GM11168 (cell line): ENCODE measurements around the gene RGS7.
"Not testable (repeated sequence)": the region's sequence is repeated elsewhere in the genome, so short reads cannot be mapped to it uniquely, and the experiment has no call there.

ENCODE experiments used
- in situ Hi-C: fragments of 300-500 bp; cut with MboI; formaldehyde crosslinking; loops from one replicate; pipeline ENCODE4 v1.12.0; 2022; ENCODE audit warnings: low sequenced_read_pairs; ENCODE audit not compliant: unreplicated experiment

Gene RGS7

DNA sequence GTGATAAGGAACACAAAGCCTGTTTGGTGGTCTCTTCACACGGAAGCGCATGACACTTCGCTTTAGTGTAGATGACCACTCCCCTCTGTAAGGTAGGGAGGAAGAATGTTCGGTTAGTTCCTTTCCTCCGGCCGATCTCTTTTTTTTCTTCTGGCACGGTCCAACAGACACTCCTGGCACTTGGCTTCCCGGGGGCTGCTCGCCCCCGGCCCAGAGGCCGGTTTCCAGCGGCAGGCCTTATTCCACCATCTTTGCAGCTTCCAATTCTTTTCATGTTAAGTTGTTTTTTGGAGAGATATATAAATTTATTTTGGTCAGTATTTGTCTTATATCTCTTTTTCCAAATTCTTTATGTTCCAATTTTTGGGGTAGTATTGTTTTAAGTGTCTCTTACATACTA, 593.2 kb downstream of the RGS7 start:
- in situ Hi-C loops = no loop called here

GRCh38 chr1:240763095-240763494, 593.9 kb downstream of the RGS7 start:
- in situ Hi-C loops = not testable (repeated sequence)

- in situ Hi-C loops = not testable (repeated sequence)
Observed at GRCh38 chr1:240762471-240762987, 594.5 kb downstream of the RGS7 start.

- in situ Hi-C loops = not testable (repeated sequence)
Observed at GRCh38 chr1:240758777-240759176, 598.2 kb downstream of the RGS7 start.

GRCh38 chr1:240758296-240758695, 598.7 kb downstream of the RGS7 start:
- in situ Hi-C loops = no loop called here

DNA sequence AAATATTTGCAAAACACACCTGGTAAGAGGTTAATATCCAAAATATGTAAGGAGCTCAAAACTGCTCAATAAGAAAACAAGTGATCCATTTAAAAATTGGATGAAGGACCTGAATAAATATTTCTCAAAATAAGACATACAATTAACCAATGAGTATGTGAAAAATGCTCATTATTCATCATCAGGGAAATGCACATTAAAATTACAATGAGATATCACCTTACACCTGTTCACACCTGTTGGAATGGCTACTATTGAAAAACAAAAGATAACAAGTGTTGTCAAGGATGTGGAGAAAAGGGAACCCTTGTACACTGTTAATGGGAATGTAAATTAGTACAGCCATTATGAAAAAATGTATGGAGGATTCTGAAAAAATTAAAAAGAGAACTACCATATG, 609.1 kb downstream of the RGS7 start:
- in situ Hi-C loops = no loop called here

DNA sequence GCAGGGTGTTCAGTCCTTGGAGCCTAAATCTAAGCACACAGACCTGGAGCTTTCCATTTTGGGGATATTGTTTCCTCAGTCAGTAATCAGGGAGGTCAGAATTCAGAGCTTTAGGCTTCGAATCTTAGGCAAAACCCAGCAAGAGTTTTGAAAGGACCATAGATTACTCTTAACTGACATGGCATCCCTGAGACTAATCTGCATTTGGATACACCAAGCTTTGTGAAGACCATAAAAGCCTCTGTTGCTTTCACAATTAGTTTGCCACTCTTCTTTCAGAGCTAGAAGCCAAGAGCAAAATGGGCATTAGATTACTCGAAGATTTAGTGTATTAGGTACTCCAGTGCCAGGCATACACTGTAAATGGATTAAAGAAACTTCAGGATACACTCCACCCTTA, 613.3 kb downstream of the RGS7 start:
- in situ Hi-C loops = no loop called here

DNA sequence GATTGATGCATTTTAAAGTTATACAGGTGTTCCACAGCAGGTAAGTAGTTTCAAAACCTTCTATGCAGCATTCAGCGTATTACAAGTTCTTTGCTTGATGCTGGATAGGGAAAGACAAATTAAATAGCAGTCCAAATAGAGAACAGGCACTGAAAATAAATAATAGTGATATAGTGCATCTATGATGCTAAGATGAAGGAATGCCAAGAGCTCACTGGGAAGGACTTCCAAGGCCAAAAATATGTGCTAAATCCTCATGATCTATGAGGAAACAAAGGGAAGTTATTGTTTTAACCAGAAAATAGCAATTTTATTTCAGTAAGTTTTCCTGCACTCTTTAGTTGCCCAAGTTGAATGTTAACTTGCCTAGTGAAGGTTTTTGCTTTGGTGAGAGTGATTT, 617.3 kb downstream of the RGS7 start:
- in situ Hi-C loops = no loop called here

GRCh38 chr1:240739139-240739538, 617.9 kb downstream of the RGS7 start:
- in situ Hi-C loops = no loop called here

DNA sequence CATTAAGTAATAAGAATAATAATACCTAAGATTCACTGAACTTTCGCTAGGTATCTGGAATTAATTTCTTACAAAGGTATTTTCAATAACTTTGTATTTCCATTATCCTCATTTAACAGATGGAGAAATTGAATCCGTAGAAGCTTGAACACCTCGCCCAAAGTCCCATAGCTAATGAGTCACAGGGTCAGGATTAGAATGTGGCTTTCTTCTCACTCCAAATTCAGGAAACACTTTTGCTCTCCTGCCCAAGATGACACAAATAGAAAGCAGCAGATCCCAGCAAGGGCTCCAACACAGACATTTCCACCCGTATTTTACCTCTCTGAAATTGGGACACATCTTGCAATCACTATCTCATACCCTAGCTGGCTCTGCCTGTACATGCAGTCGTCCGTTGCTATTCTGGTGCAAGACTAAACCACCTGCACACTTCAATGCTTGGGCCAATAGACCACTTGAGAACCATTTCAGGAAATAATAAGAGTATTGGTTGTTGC, 619.2 kb downstream of the RGS7 start:
- in situ Hi-C loops = no loop called here

DNA sequence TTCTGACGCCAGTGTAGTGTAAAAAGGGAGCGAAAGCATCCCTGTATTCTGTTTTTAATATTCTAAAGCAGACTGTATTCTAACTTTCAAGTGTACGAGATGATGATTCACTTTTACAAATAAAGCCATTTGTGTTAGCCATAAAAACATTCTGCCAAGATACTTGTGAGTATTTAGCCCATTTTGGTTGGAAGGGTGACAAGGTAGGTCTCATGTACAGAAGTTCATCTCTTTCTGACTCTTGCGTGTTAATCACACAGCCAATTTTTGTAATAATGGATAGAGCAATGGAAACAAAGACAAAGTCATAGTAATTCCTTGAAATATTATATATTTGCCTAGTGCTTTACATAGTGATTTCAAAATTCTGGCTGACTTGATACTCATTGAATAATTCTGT, 619.7 kb downstream of the RGS7 start:
- in situ Hi-C loops = no loop called here

DNA sequence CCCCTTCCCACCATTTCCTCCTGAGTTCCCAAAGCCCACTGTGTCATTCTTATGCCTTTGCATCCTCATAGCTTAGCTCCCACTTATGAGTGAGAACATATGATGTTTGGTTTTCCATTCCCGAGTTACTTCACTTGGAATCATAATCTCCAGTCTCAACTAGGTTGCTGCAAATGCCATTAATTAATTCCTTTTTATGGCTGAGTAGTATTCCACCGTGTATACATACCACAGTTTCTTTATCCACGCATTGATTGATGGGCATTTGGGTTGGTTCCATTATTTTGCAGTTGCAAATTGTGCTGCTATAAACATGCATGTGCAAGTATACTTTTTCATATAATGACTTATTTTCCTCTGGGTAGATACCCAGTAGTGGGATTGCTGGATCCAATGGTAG, 622.3 kb downstream of the RGS7 start:
- in situ Hi-C loops = not testable (repeated sequence)

DNA sequence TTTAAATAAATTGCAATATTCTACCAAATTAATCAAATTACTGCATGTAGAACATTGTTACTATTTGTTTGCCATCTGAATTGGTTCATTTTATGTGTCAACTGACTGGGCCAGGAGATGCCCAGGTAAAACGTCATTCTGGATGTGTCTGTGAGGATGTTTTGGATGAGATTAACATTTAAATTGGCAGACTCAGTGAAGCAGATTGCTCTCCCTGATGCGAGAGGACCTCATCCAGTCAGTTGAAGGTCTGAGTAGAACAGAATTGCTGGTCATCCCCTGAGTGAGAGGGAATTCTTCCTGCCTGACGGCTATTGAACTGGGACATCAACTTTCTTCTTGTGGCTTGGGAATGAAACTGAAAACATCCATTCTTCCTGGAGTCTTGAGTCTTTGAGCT, 623.0 kb downstream of the RGS7 start:
- in situ Hi-C loops = no loop called here

DNA sequence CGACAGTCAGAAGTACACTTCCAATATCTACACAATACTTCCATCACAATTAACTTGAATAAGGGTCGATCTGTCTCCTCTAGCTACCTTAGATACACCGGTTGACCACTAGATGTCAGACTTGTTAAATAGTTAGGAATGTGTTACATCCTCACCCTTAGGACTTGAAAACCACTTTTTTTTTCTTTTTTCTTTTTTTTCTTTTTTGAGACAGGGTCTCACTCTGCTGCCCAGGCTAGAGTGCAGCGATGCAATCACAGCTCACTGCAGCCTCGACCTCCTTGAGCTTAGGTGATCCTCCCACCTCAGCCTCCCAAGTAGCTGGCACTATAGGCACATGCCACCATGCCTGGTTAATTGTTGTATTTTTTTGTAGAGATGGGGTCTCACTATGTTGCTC, 624.6 kb downstream of the RGS7 start:
- in situ Hi-C loops = no loop called here
